GM12878 (cell line): ENCODE data around the gene SHC1. TPM values are rescaled to one million over a fixed set of nuclear protein-coding genes. Genes with fewer than 3 reads are reported as not detected.

Experiments
- ATAC-seq: fragments of 200-7000 bp; cut with Tn5 transposase; 3 replicates; pipeline ENCODE4 v1.9.1; 2020; ENCODE audit warnings: mild to moderate bottlenecking, moderate library complexity
- BruUV-seq: library from RNA; stranded (reverse); fragments of 400-500 nt; replicated peaks from 2 replicates; lab custom pipeline; 2021; lab: Mats Ljungman, UMichigan
- CTCF ChIA-PET: fragments of 300-600 bp; sonication (Branson Sonifier 250); formaldehyde crosslinking; extraction: SDS; loops from one replicate; lab custom pipeline; 2021; ENCODE audit warnings: inconsistent platforms; lab: Yijun Ruan, JAX
- POLR2A ChIA-PET: fragments of 350-600 bp; formaldehyde crosslinking; extraction: SDS; loops from one replicate; lab custom pipeline; 2021; ENCODE audit warnings: inconsistent platforms; lab: Charles Lee
- RAD21 ChIA-PET: fragments of 300-600 bp; sonication (Branson Sonifier 250); formaldehyde crosslinking; loops from one replicate; lab custom pipeline; 2023; ENCODE audit warnings: antibody characterized with exemption; ENCODE audit not compliant: unreplicated experiment; lab: Charles Lee
- SMC1A ChIA-PET: fragments of 300-600 bp; sonication (Branson Sonifier 250); formaldehyde crosslinking; loops from one replicate; lab custom pipeline; 2023; ENCODE audit not compliant: unreplicated experiment, uncharacterized antibody; lab: Charles Lee
- DNase-seq: peaks from one replicate; pipeline ENCODE4 v3.0.0-alpha.2; 2011; ENCODE audit warnings: low read depth, low spot score
- FAIRE-seq: peaks from 3 replicates; lab custom pipeline; 2011; peaks lifted over from hg19 to GRCh38; lab: Jason Lieb, UNC
- H2AFZ ChIP-seq: 2 replicates; pipeline ENCODE4 v1.6.0; 2011; ENCODE audit warnings: low read depth, low read length, control low read depth; ENCODE audit not compliant: control insufficient read depth
- H3K27ac ChIP-seq: 2 replicates; pipeline ENCODE4 v1.5.1; 2011; ENCODE audit warnings: control low read depth; ENCODE audit not compliant: control insufficient read depth, insufficient read depth
- H3K27me3 ChIP-seq, 2 experiments: replicated peaks in 1 of 2; 2 replicates each; pipeline versions ENCODE4 v1.6.0 to v1.6.1; 2011; ENCODE audit warnings: low read length in 1 of 2; ENCODE audit not compliant: control insufficient read depth in 2 of 2, insufficient read depth in 2 of 2
- H3K36me3 ChIP-seq, 2 experiments: 2 replicates each; pipeline ENCODE4 v1.5.1; 2011; ENCODE audit warnings: low read length in 1 of 2; ENCODE audit not compliant: control insufficient read depth in 2 of 2, insufficient read depth in 2 of 2
- H3K4me1 ChIP-seq: 2 replicates; pipeline ENCODE4 v1.6.1; 2011; ENCODE audit warnings: mild to moderate bottlenecking, low read length, moderate library complexity, mixed read lengths; ENCODE audit not compliant: control insufficient read depth, insufficient read depth
- H3K4me2 ChIP-seq: 2 replicates; pipeline ENCODE4 v1.6.0; 2011; ENCODE audit warnings: control low read depth; ENCODE audit not compliant: control insufficient read depth, insufficient read depth
- H3K4me3 ChIP-seq: fragments of 200-600 bp; sonication (generic); 2 replicates; pipeline ENCODE4 v1.5.1; 2016
- H3K79me2 ChIP-seq: 2 replicates; pipeline ENCODE4 v1.6.0; 2011; ENCODE audit warnings: low read length; ENCODE audit not compliant: control insufficient read depth, insufficient read depth
- H3K9ac ChIP-seq: 2 replicates; pipeline ENCODE4 v1.8.0; 2011; ENCODE audit warnings: low read length, control low read depth, mixed read lengths; ENCODE audit not compliant: control insufficient read depth, insufficient read depth
- H3K9me3 ChIP-seq: replicated peaks from 3 replicates; pipeline ENCODE4 v1.5.1; 2011; ENCODE audit warnings: mild to moderate bottlenecking, low read length; ENCODE audit not compliant: control insufficient read depth, insufficient read depth
- H4K20me1 ChIP-seq: 2 replicates; pipeline ENCODE4 v1.6.0; 2011; ENCODE audit not compliant: control insufficient read depth, insufficient read depth
- CTCF ChIP-seq, 3 experiments: IDR thresholded peaks in 2 of 3; conservative IDR thresholded peaks in 1 of 3; 2 replicates each; pipeline ENCODE4 v1.5.1; 2011; ENCODE audit warnings: low read depth in 3 of 3, low read length in 3 of 3, mild to moderate bottlenecking in 3 of 3, control low read depth in 2 of 3, moderate library complexity in 2 of 3, inconsistent platforms in 1 of 3, mixed read lengths in 1 of 3; ENCODE audit not compliant: control insufficient read depth in 2 of 3, insufficient read depth in 1 of 3; ENCODE audit errors: extremely low read depth in 1 of 3
- FOXK2 ChIP-seq: fragments of 450-650 bp; IDR thresholded peaks from 2 replicates; pipeline ENCODE4 v1.6.1; 2017; ENCODE audit warnings: mild to moderate bottlenecking, moderate library complexity
- ZBED1 ChIP-seq: IDR thresholded peaks from 2 replicates; pipeline ENCODE4 v1.6.1; 2016; ENCODE audit warnings: borderline replicate concordance
- WGBS: methylation state at CpG from one replicate; pipeline ENCODE4 v1.1.6; 2016; ENCODE audit warnings: low lambda C conversion rate; ENCODE audit not compliant: insufficient replicate concordance, insufficient coverage; ENCODE audit errors: missing lambda C conversion rate; 5-methylcytosine and 5-hydroxymethylcytosine counted together
- in situ Hi-C: fragments of 300-500 bp; cut with MboI; formaldehyde crosslinking; loops from 9 replicates; pipeline ENCODE4 v1.14.3; 2018; ENCODE audit warnings: mixed read lengths
- intact Hi-C: fragments of 100-400 bp; cut with micrococcal nuclease; formaldehyde crosslinking; loops from one replicate; pipeline ENCODE4 v1.14.2; 2022; ENCODE audit not compliant: unreplicated experiment
- polyA plus RNA-seq, 11 experiments: library from polyadenylated mRNA; depleted of rRNA in 4 of 11; unstranded in 6 of 11; stranded (reverse) in 5 of 11; fragments of >200 nt; fragmentation: Nextera tagmentation in 4 of 11; fragmentation: Illumina TruSeq in 1 of 11; extraction: Ambion mirVana in 4 of 11; extraction: Trizol in 1 of 11; gene quantifications; 1 replicate in 1 of 11; 2 replicates in 10 of 11; pipeline versions ENCODE4 v1.2.1 to v1.2.3, GENCODE V29; 2011 to 2016; ENCODE audit warnings: inconsistent platforms in 2 of 11, missing spikeins in 2 of 11, low read depth in 1 of 11
- total RNA-seq, 4 experiments: library from RNA; depleted of rRNA in 3 of 4; stranded (reverse); fragments of >200 nt in 3 of 4; fragmentation: Illumina TruSeq in 1 of 4; extraction: Trizol in 1 of 4; gene quantifications; 2 replicates each; pipeline versions ENCODE4 v1.2.1 to v1.2.3, GENCODE V29; 2013 to 2021

Gene SHC1
- total and polyA plus RNA-seq, 10 of the 15 experiments (the other 5 are each of a cell fraction or from before 2014, with no cell fraction given) = 2.6 to 49.3 (median 25.2) TPM

DNA sequence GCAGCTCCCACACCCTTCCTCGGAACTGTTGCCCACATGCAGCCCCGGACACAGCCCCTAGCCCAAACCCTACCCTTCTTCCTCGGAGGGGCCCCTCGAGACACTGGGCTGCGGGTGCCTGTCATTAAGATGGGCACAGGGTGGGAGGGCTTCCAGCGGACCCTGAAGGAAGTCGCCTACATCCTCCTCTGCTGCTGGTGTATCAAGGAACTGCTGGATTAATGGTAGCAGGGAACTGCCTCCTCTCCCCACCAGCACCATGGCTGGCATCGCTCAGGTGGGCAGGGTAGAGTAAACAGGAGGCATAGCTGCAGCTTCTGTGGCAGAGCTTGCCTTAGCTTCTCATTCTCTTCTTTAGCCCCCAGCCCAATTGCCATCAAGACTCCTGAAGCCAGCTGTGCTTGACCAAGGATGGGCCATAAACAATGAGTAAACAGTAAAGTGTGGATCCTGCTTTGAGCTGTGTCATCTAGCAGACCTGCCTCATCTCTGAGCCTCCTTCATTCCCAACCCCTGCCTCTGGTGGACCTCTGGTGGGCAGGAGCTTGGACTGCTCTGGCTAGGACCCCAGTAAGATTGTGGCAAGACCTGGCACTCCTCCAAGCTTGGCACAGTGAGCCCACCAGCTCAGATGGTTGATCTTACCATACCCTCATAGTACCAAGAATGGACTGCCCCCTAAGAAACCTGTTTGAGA, 23.2 kb upstream of the SHC1 start, which contains the start of gene LENEP:
Gene LENEP (plus strand): TSS at position 15 of the 697 bp plus-strand sequence. CDS start 22 bp downstream, at position 37.
- in situ Hi-C loops = no loop called here
- TF ChIP-seq FOXK2 = no peak

GRCh38 chr1:154992721-154993571, 22.4 kb upstream of the SHC1 start:
- 82% methylated on average over 14 of the region's 14 CpGs for WGBS
- H3K79me2 ChIP-seq = no peaks in the 10 kb centered on the region; the same call in 1 of the 2 replicates
- ChIA-PET RAD21 (interaction anchor here (1.5 kb wide), 1 partner anchor 9 kb away, joined by 9 read pairs; the partner anchor contains the start of gene FLAD1), CTCF (interaction anchor here (0.5 to 11.0 kb wide), 7 partner anchors 14 to 299 kb away, joined by 3 to 226 read pairs (median 4); partner anchors contain the start of genes CKS1B, FLAD1, PBXIP1 and SHC1), SMC1A (interaction anchor here (0.6 to 8.1 kb wide), 3 partner anchors 9 to 24 kb away, joined by 3 to 69 read pairs (median 6); partner anchors contain the start of gene FLAD1), POLR2A (interaction anchor here (1.4 kb wide), 1 partner anchor 10 kb away, joined by 4 read pairs; the partner anchor contains the start of gene FLAD1)
- ATAC-seq (peak; percentile 37; the same call in 2 of the 3 replicates), DNase-seq (no peak), FAIRE-seq (no peak)
- no peak overlapping the region for H3K4me2 ChIP-seq
- no peak overlapping the region for H3K4me3 ChIP-seq
- H4K20me1 ChIP-seq = no peaks in the 10 kb centered on the region
- no peak overlapping the region for H3K27ac ChIP-seq
- H2AFZ ChIP-seq = no peak overlapping the region
- in situ Hi-C loops = no loop called here
- TF ChIP-seq ZBED1 = no peak
- TF ChIP-seq CTCF (IDR thresholded peaks at IDR 0.05 in 2 of 3, conservative IDR thresholded peaks at IDR 0.05 in 1 of 3; ENCODE audit: control insufficient read depth in 2 of 3, extremely low read depth in 1 of 3, insufficient read depth in 1 of 3, low read depth in 3 of 3, low read length in 3 of 3) = peak; percentile 8 to 30 (median 21); a peak in 3 of 6 replicates
- no peaks in the 10 kb centered on the region for H3K9me3 ChIP-seq
- peaks cover 11 to 14% of the 10 kb centered on the region in 2 experiments; a peak in 3 of 4 replicates for H3K36me3 ChIP-seq
- H3K27me3 ChIP-seq = no peaks in the 10 kb centered on the region
- H3K4me1 ChIP-seq = peaks cover 9% of the 10 kb centered on the region
- BruUV-seq = no TSS peak
- intact Hi-C loops = no loop called here
- H3K9ac ChIP-seq = no peak overlapping the region

More for the DNA sequence above, 23.2 kb upstream of the SHC1 start, which contains the start of gene LENEP:
- ChIA-PET RAD21 (interaction anchor here (1.5 kb wide), 1 partner anchor 10 kb away, joined by 9 read pairs; the partner anchor contains the start of gene FLAD1), CTCF (interaction anchor here (0.5 to 11.0 kb wide), 10 partner anchors 15 to 300 kb away, joined by 3 to 226 read pairs (median 6); partner anchors contain the start of genes CKS1B, FLAD1, PBXIP1 and PYGO2), SMC1A (interaction anchor here (0.6 to 8.1 kb wide), 6 partner anchors 10 to 512 kb away, joined by 3 to 69 read pairs (median 4); partner anchors contain the start of gene FLAD1), POLR2A (interaction anchor here (0.9 to 1.4 kb wide), 2 partner anchors 11 to 20 kb away, joined by 4 to 8 read pairs; partner anchors contain the start of genes CKS1B and FLAD1)
- DNase-seq (no peak), ATAC-seq (no peak), FAIRE-seq (no peak)
- 74% methylated on average over 8 of the region's 8 CpGs for WGBS
- BruUV-seq = no TSS peak
- no peak within 1 kb of the TSS for H3K4me3 ChIP-seq
- H3K79me2 ChIP-seq = no peaks in the 10 kb centered on the region; the same call in 1 of the 2 replicates
- H3K9ac ChIP-seq = no peak within 1 kb of the TSS
- H2AFZ ChIP-seq = no peak within 1 kb of the TSS
- no peak within 1 kb of the TSS for H3K27ac ChIP-seq
- intact Hi-C loops = no loop called here
- no peaks in the 10 kb centered on the region for H3K27me3 ChIP-seq
- peaks cover 3 to 8% of the 10 kb centered on the region in 2 experiments; a peak in 2 of 4 replicates for H3K36me3 ChIP-seq
- H3K4me2 ChIP-seq = no peak within 1 kb of the TSS
- no peaks in the 10 kb centered on the region for H3K9me3 ChIP-seq
- peaks cover 12% of the 10 kb centered on the region for H3K4me1 ChIP-seq
- H4K20me1 ChIP-seq = no peaks in the 10 kb centered on the region
